ENCODE results near the gene SFMBT2. TPM values are rescaled to one million over a fixed set of nuclear protein-coding genes. Genes with fewer than 3 reads are reported as not detected.

The SFMBT2 gene
- total and polyA plus RNA-seq, 10 donors, result 4.4 to 47.7 (median 34.8) TPM

DNA sequence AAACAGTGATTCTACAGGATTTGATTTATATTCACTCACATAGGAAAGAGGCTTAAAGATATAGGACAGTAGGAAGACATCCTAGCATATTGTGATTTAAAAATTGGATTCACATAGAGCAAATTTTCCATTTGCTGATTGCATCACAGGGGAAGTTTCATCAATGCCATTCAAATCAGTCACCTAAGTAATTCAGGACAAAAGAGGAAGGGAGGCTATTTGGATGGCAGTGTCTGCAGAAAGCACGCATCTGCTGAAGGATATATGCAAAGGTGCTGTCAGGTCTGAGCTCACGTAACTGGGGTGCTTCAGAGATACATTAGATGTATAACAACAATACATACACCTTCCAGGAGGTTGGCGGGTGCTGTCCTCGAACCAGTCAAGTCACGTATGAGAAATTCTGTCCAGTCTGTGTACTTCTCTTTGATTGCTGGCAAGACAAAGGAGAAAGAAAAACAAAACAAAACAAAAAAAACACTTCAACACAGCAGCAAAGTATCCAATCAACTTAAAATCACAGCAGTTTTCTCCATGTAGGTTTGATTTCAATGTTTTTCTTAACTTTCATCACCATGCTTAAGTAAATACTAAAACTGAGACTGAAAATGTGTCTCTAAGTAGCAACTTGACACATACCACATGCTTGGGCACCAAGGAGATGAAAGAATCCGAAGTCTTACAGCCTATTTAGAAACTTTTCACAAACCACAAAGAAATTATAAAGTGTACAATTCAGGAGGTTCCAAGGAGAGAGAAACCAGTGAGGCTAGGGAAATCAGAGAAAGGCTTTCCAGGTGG is 125.1 kb downstream of the SFMBT2 start:
- no peak for TF ChIP-seq POLR2A (IDR thresholded peaks at IDR 0.05)
- TF ChIP-seq, protein P1, sequence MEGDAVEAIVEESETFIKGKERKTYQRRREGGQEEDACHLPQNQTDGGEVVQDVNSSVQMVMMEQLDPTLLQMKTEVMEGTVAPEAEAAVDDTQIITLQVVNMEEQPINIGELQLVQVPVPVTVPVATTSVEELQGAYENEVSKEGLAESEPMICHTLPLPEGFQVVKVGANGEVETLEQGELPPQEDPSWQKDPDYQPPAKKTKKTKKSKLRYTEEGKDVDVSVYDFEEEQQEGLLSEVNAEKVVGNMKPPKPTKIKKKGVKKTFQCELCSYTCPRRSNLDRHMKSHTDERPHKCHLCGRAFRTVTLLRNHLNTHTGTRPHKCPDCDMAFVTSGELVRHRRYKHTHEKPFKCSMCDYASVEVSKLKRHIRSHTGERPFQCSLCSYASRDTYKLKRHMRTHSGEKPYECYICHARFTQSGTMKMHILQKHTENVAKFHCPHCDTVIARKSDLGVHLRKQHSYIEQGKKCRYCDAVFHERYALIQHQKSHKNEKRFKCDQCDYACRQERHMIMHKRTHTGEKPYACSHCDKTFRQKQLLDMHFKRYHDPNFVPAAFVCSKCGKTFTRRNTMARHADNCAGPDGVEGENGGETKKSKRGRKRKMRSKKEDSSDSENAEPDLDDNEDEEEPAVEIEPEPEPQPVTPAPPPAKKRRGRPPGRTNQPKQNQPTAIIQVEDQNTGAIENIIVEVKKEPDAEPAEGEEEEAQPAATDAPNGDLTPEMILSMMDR (IDR thresholded peaks at IDR 0.05 in 8 of 11, conservative IDR thresholded peaks at IDR 0.05 in 3 of 11), result no peak
- TF ChIP-seq POLR2AphosphoS5 (IDR thresholded peaks at IDR 0.05), result no peak
- H3K27me3 ChIP-seq (replicated peaks in 1 of 7), result no peaks in the 10 kb centered on the region
- no peak overlapping the region for H3K4me3 ChIP-seq
- WGBS, 5 donors, result 77 to 88% (median 82%) methylated on average over 6 of the region's 6 CpGs
- peaks cover 0 to 37% (median 3%) of the 10 kb centered on the region in 6 donors for H3K36me3 ChIP-seq
- DNase-seq, result no peak
- peaks cover 0 to 18% (median 0%) of the 10 kb centered on the region in 6 donors for H3K4me1 ChIP-seq
- intact Hi-C loops (cut with DNase I; ENCODE audit: low total_unique reads), result no loop called here
- H3K27ac ChIP-seq, result no peak overlapping the region
- H3K9me3 ChIP-seq, result no peaks in the 10 kb centered on the region

DNA sequence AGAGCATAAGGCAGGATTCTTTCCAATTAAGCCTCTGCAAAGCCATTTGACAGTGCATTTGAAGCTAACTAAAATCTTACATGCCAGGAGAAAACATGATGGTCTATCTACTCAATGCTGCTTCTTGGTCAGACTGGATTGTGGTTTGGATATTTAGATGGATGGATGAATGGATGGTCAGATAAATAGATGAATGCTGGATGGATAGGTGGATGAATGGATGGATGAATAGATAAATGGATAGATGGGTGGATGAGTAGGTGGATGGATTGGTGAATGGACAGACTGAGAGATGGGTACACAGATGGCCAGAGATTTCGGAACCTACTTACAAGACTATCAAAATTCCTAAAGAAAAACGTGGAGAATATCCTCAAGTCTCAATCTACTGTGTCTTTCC is 127.6 kb downstream of the SFMBT2 start:
- Histone ChIP-seq H3K4me1 (peaks cover 0 to 19% (median 0%) of the 10 kb centered on the region in 6 donors), H3K9me3 (no peaks in the 10 kb centered on the region), H3K4me3 (no peak overlapping the region), H3K27ac (no peak overlapping the region), H3K27me3 (replicated peaks in 1 of 7) (no peaks in the 10 kb centered on the region), H3K36me3 (peaks cover 0 to 41% (median 3%) of the 10 kb centered on the region in 6 donors)
- WGBS, 5 donors, result 74 to 100% (median 92%) methylated on average over 2 of the region's 2 CpGs
- TF ChIP-seq POLR2AphosphoS5 (IDR thresholded peaks at IDR 0.05), result no peak
- intact Hi-C loops (cut with DNase I; ENCODE audit: low total_unique reads), result no loop called here
- DNase-seq, result no peak

DNA sequence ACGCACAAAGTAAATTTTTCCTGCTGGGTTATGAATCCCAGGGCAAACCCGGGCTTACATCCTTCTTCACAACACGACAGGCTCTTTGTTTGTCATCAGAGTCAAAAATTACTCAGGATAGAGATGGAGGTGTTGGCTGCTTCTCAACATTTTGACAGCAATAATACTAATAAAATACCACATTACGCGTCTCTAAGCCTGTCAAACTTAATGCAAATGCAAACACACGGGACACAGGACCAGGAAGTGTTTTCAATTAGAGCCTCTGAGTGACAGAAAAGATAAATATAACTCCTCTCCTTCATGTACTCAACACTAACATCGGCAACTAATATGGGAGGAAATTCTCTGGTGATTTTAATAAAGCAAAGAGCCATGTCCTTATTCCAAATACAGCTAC is 128.4 kb downstream of the SFMBT2 start:
- Histone ChIP-seq H3K9me3 (no peaks in the 10 kb centered on the region), H3K27me3 (replicated peaks in 1 of 7) (no peaks in the 10 kb centered on the region), H3K27ac (no peak overlapping the region), H3K4me1 (peaks cover 0 to 20% (median 2%) of the 10 kb centered on the region in 6 donors), H3K36me3 (peaks cover 0 to 45% (median 3%) of the 10 kb centered on the region in 6 donors), H3K4me3 (no peak overlapping the region)
- WGBS, 5 donors, result 85 to 97% (median 89%) methylated on average over 7 of the region's 7 CpGs
- intact Hi-C loops (cut with DNase I; ENCODE audit: low total_unique reads), result no loop called here
- no peak for DNase-seq
- TF ChIP-seq POLR2A (IDR thresholded peaks at IDR 0.05), result no peak
- no peak for TF ChIP-seq POLR2AphosphoS5 (IDR thresholded peaks at IDR 0.05)
- TF ChIP-seq, protein P1 (IDR thresholded peaks at IDR 0.05 in 8 of 11, conservative IDR thresholded peaks at IDR 0.05 in 3 of 11), result no peak

DNA sequence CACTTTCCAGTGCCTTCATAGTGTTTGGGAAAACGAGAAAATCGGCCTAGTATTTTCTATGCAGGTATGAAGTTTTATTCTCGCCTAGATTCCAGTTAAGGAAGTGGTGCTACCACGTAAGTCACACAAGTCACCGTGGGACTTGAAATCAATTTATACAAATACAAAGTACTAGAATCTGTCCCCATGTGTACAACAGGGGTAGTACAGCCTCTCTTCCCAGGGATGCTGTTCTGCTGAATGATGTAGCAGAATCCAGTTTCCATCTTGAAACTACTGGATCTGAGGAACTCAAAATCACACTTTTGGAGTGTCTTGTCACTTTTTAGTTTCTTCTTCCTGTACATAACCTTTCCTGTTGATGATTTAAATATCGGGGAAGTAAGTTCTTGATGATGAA is 129.4 kb downstream of the SFMBT2 start:
- Histone ChIP-seq H3K27me3 (replicated peaks in 1 of 7) (no peaks in the 10 kb centered on the region), H3K4me3 (no peak overlapping the region), H3K27ac (no peak overlapping the region), H3K36me3 (peaks cover 0 to 52% (median 3%) of the 10 kb centered on the region in 6 donors), H3K9me3 (no peaks in the 10 kb centered on the region), H3K4me1 (peaks cover 0 to 27% (median 2%) of the 10 kb centered on the region in 6 donors)
- no peak for DNase-seq
- TF ChIP-seq POLR2AphosphoS5 (IDR thresholded peaks at IDR 0.05) (no peak), POLR2A (IDR thresholded peaks at IDR 0.05) (no peak)
- intact Hi-C loops (cut with DNase I; ENCODE audit: low total_unique reads), result no loop called here
- 83 to 90% (median 87%) methylated on average over 6 of the region's 6 CpGs for WGBS, 5 donors

DNA sequence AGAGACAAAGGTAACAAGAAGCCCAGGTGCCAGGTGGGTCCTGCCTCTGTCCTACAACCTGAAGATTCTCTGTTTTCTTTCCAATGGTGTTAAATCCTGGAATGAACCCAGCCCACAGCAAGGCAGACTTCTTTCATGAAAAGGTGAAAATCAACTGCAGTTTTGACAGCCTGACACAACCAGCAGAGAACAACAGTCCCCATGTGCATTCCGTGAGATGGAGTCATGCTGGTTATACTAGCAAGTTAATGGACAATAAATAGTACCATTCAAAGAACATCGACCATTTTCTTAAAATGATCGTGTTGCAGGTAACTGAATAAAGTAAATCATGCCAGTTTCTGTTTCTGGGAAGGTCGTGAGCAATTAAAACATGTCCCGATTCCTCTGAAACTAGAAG is 131.5 kb downstream of the SFMBT2 start:
- peaks cover 0 to 26% (median 2%) of the 10 kb centered on the region in 6 donors for H3K4me1 ChIP-seq
- 76 to 96% (median 83%) methylated on average over 5 of the region's 5 CpGs for WGBS, 5 donors
- H3K4me3 ChIP-seq, result no peak overlapping the region
- no peaks in the 10 kb centered on the region for H3K9me3 ChIP-seq
- DNase-seq, result no peak
- TF ChIP-seq, protein P1 (IDR thresholded peaks at IDR 0.05 in 8 of 11, conservative IDR thresholded peaks at IDR 0.05 in 3 of 11), result no peak
- TF ChIP-seq POLR2A (IDR thresholded peaks at IDR 0.05) (no peak), POLR2AphosphoS5 (IDR thresholded peaks at IDR 0.05) (no peak)
- no peak overlapping the region for H3K27ac ChIP-seq
- intact Hi-C loops (cut with DNase I; ENCODE audit: low total_unique reads), result no loop called here
- peaks cover 0 to 69% (median 6%) of the 10 kb centered on the region in 6 donors for H3K36me3 ChIP-seq
- no peaks in the 10 kb centered on the region for H3K27me3 ChIP-seq (replicated peaks in 1 of 7)

Data from spleen (tissue), 11 donors.